Transverse colon (tissue), 4 donors: ENCODE measurements around the gene LRRFIP2. TPM values are rescaled to one million over a fixed set of nuclear protein-coding genes. Genes with fewer than 3 reads are reported as not detected.
A peak's percentile ranks its signal among the peaks of the same experiment; 100 is the strongest.

ENCODE experiments used
- DNase-seq: peaks from one replicate; pipeline ENCODE4 v3.0.0-alpha.2; 2019
- H3K27ac ChIP-seq, 4 donors: fragments of 200-600 bp; sonication (generic); 2 replicates each; pipeline ENCODE4 v1.5.1; 2016 to 2018; ENCODE audit warnings: inconsistent platforms in 4 of 4
- H3K27me3 ChIP-seq: fragments of 200-600 bp; sonication (generic); 2 replicates; pipeline ENCODE4 v1.5.1; 2017; ENCODE audit warnings: inconsistent platforms
- H3K36me3 ChIP-seq, 4 donors: fragments of 200-600 bp; sonication (generic); 2 replicates each; pipeline ENCODE4 v1.5.1; 2017 to 2019; ENCODE audit warnings: inconsistent platforms in 4 of 4
- H3K4me1 ChIP-seq, 4 donors: fragments of 200-600 bp; sonication (generic); 2 replicates each; pipeline ENCODE4 v1.5.1; 2017 to 2020; ENCODE audit warnings: inconsistent platforms in 4 of 4
- H3K4me3 ChIP-seq, 4 donors: fragments of 200-600 bp; sonication (generic); 1 replicate in 1 of 4; 2 replicates in 3 of 4; pipeline versions ENCODE4 v1.5.1 to v1.6.1; 2017 to 2019; ENCODE audit warnings: inconsistent platforms in 4 of 4
- H3K9me3 ChIP-seq, 2 donors: fragments of 200-600 bp; sonication (generic); 2 replicates each; pipeline ENCODE4 v1.5.1; 2017 to 2019; ENCODE audit warnings: inconsistent platforms in 2 of 2
- CTCF ChIP-seq, 5 experiments: fragments of 200-600 bp in 3 of 5; fragments of 450-650 bp in 2 of 5; sonication (generic) in 3 of 5; IDR thresholded peaks; 1 replicate in 2 of 5; 2 replicates in 3 of 5; pipeline ENCODE4 v1.5.1; 2016 to 2017; ENCODE audit warnings: antibody characterized with exemption in 5 of 5, inconsistent platforms in 3 of 5, mild to moderate bottlenecking in 2 of 5, moderate library complexity in 1 of 5
- EP300 ChIP-seq: sonication (generic); formaldehyde crosslinking; IDR thresholded peaks from one replicate; pipeline ENCODE4 v1.6.1; 2017; ENCODE audit warnings: antibody characterized with exemption, low read depth
- POLR2A ChIP-seq: fragments of 450-650 bp; IDR thresholded peaks from one replicate; pipeline ENCODE4 v1.6.1; 2016; ENCODE audit warnings: antibody characterized with exemption, mild to moderate bottlenecking, moderate library complexity
- POLR2AphosphoS5 ChIP-seq, 3 donors: sonication (generic); formaldehyde crosslinking; IDR thresholded peaks; one replicate each; pipeline ENCODE4 v1.6.1; 2016; ENCODE audit warnings: antibody characterized with exemption in 3 of 3
- WGBS, 2 donors: methylation state at CpG; one replicate each; pipeline ENCODE4 v1.1.5; 2018; ENCODE audit warnings: low coverage in 1 of 2; 5-methylcytosine and 5-hydroxymethylcytosine counted together
- in situ Hi-C, 4 donors: fragments of 200-750 bp; cut with MboI; loops; one replicate each; pipeline versions ENCODE4 v1.15.0 to v1.15.1; 2017; ENCODE audit warnings: low sequenced_read_pairs in 3 of 4, low pct_ligation_motif_present in 1 of 4, low pct_unique_long_range_greater_than_20kb in 1 of 4
- intact Hi-C: fragments of 100-400 bp; cut with DNase I; formaldehyde crosslinking; loops from one replicate; pipeline ENCODE4 v1.15.1; 2023; ENCODE audit warnings: low total_unique reads
- total RNA-seq, 4 donors: library from RNA; depleted of rRNA; stranded (reverse); fragments of >200 nt; gene quantifications; one replicate each; pipeline ENCODE4 v1.1.0, GENCODE V29; 2016

Gene LRRFIP2
- total RNA-seq, 4 donors from 2014 or later: 136 to 198 (median 167) TPM

- 94 to 100% methylated on average over 3 to 6 of the region's 6 CpGs for WGBS, 2 donors
- H3K27me3 ChIP-seq: no peaks in the 10 kb centered on the region
- no peaks in the 10 kb centered on the region for H3K9me3 ChIP-seq
- intact Hi-C loops: no loop called here
- in situ Hi-C loops: no loop called here
- no peaks in the 10 kb centered on the region for H3K4me1 ChIP-seq
- peaks cover 0 to 13% (median 3%) of the 10 kb centered on the region in 4 donors for H3K36me3 ChIP-seq
- no peak overlapping the region for H3K4me3 ChIP-seq
- TF ChIP-seq CTCF (IDR thresholded peaks at IDR 0.05): no peak
- TF ChIP-seq POLR2A: no peak
- no peak for TF ChIP-seq EP300
- no peak for TF ChIP-seq POLR2AphosphoS5 (IDR thresholded peaks at IDR 0.05)
- no peak overlapping the region for H3K27ac ChIP-seq
- DNase-seq: no peak
These were observed 87.5 kb downstream of the LRRFIP2 start for GRCh38 chr3:37086918-37087317.

GRCh38 chr3:37082317-37082716 lies 92.1 kb downstream of the LRRFIP2 start:
- no peak for DNase-seq
- H3K4me1 ChIP-seq: no peaks in the 10 kb centered on the region
- H3K4me3 ChIP-seq: no peak overlapping the region
- H3K27me3 ChIP-seq: no peaks in the 10 kb centered on the region
- no peak overlapping the region for H3K27ac ChIP-seq
- no peaks in the 10 kb centered on the region for H3K9me3 ChIP-seq
- TF ChIP-seq EP300 (no peak), POLR2A (no peak), POLR2AphosphoS5 (IDR thresholded peaks at IDR 0.05) (no peak)
- H3K36me3 ChIP-seq: peaks cover 0 to 35% (median 13%) of the 10 kb centered on the region in 4 donors
- WGBS, 2 donors: 88 to 95% methylated on average over 3 of the region's 3 CpGs
- intact Hi-C loops (no loop called here), in situ Hi-C loops (no loop called here)

- H3K27ac ChIP-seq: no peak overlapping the region
- intact Hi-C loops: no loop called here
- WGBS, 2 donors: 100% methylated on average over 1 of the region's 1 CpG; no CpG with 5 or more reads in 1 of the 2 donors
- TF ChIP-seq EP300 (no peak), CTCF (IDR thresholded peaks at IDR 0.05) (no peak), POLR2AphosphoS5 (IDR thresholded peaks at IDR 0.05) (no peak), POLR2A (no peak)
- peaks cover 0 to 14% (median 3%) of the 10 kb centered on the region in 4 donors for H3K4me1 ChIP-seq
- in situ Hi-C loops: no loop called here
- no peaks in the 10 kb centered on the region for H3K27me3 ChIP-seq
- DNase-seq: no peak
- H3K9me3 ChIP-seq: no peaks in the 10 kb centered on the region
- H3K4me3 ChIP-seq: no peak overlapping the region
- peaks cover 0 to 53% (median 6%) of the 10 kb centered on the region in 4 donors for H3K36me3 ChIP-seq
These were observed 98.4 kb downstream of the LRRFIP2 start for GRCh38 chr3:37075955-37076354.

- H3K27me3 ChIP-seq: no peaks in the 10 kb centered on the region
- H3K27ac ChIP-seq: no peak overlapping the region
- TF ChIP-seq POLR2AphosphoS5 (IDR thresholded peaks at IDR 0.05): no peak
- no peak for TF ChIP-seq CTCF (IDR thresholded peaks at IDR 0.05)
- no peak for TF ChIP-seq POLR2A
- no peak for TF ChIP-seq EP300
- peaks cover 0 to 55% (median under 1%) of the 10 kb centered on the region in 4 donors for H3K36me3 ChIP-seq
- DNase-seq: no peak
- peaks cover 0 to 14% (median 3%) of the 10 kb centered on the region in 4 donors for H3K4me1 ChIP-seq
- H3K4me3 ChIP-seq: no peak overlapping the region
- H3K9me3 ChIP-seq: no peaks in the 10 kb centered on the region
- intact Hi-C loops (no loop called here), in situ Hi-C loops (no loop called here)
- WGBS, 2 donors: 75 to 78% methylated on average over 2 to 3 of the region's 3 CpGs
These were observed 100.2 kb downstream of the LRRFIP2 start for GRCh38 chr3:37074178-37074577.

- Histone ChIP-seq H3K27me3 (no peaks in the 10 kb centered on the region), H3K4me1 (peaks cover 0 to 14% (median 3%) of the 10 kb centered on the region in 4 donors), H3K36me3 (peaks cover 0 to 50% (median 0%) of the 10 kb centered on the region in 4 donors), H3K9me3 (no peaks in the 10 kb centered on the region), H3K4me3 (no peak overlapping the region), H3K27ac (no peak overlapping the region)
- TF ChIP-seq EP300: no peak
- TF ChIP-seq POLR2A: no peak
- no peak for TF ChIP-seq CTCF (IDR thresholded peaks at IDR 0.05)
- no peak for TF ChIP-seq POLR2AphosphoS5 (IDR thresholded peaks at IDR 0.05)
- DNase-seq: peak; percentile 32
- 15 to 21% methylated on average over 2 of the region's 2 CpGs for WGBS, 2 donors
- in situ Hi-C loops (no loop called here), intact Hi-C loops (no loop called here)
These were observed 101.5 kb downstream of the LRRFIP2 start for GRCh38 chr3:37072892-37073291.
